ENCODE results near the gene ZNF428. TPM values are rescaled to one million over a fixed set of nuclear protein-coding genes. Genes with fewer than 3 reads are reported as not detected.

Gene ZNF428
- total and polyA plus RNA-seq, 2 experiments from 2014 or later, result 87.2 to 207 TPM

- Histone ChIP-seq H3K4me3 (no peak overlapping the region), H3K27me3 (no peaks in the 10 kb centered on the region), H3K9me3 (ENCODE audit: low read depth) (no peaks in the 10 kb centered on the region), H3K36me3 (peaks cover 4% of the 10 kb centered on the region), H3K27ac (no peak overlapping the region), H3K4me1 (ENCODE audit: low read depth) (no peaks in the 10 kb centered on the region)
- no peak for TF ChIP-seq CTCF (IDR thresholded peaks at IDR 0.05; ENCODE audit: low read depth, low read length)
- no peak for DNase-seq (ENCODE audit: low read depth in 1 of 2, low spot score in 1 of 2)
Observed at GRCh38 chr19:43572171-43572588, 47.2 kb downstream of the ZNF428 start.

GRCh38 chr19:43570174-43570791 lies 49.1 kb downstream of the ZNF428 start:
- no peaks in the 10 kb centered on the region for H3K27me3 ChIP-seq
- H3K4me1 ChIP-seq (ENCODE audit: low read depth), result no peaks in the 10 kb centered on the region
- H3K36me3 ChIP-seq, result peaks cover 4% of the 10 kb centered on the region
- no peak for TF ChIP-seq CTCF (IDR thresholded peaks at IDR 0.05; ENCODE audit: low read depth, low read length)
- no peak overlapping the region for H3K4me3 ChIP-seq
- H3K9me3 ChIP-seq (ENCODE audit: low read depth), result no peaks in the 10 kb centered on the region
- DNase-seq (ENCODE audit: low read depth in 1 of 2, low spot score in 1 of 2), result no peak
- H3K27ac ChIP-seq, result no peak overlapping the region

GRCh38 chr19:43569657-43570056 lies 49.8 kb downstream of the ZNF428 start:
- no peaks in the 10 kb centered on the region for H3K4me1 ChIP-seq (ENCODE audit: low read depth)
- no peaks in the 10 kb centered on the region for H3K9me3 ChIP-seq (ENCODE audit: low read depth)
- DNase-seq (ENCODE audit: low read depth in 1 of 2, low spot score in 1 of 2), result no peak
- H3K36me3 ChIP-seq, result peaks cover 4% of the 10 kb centered on the region
- H3K4me3 ChIP-seq, result no peak overlapping the region
- TF ChIP-seq CTCF (IDR thresholded peaks at IDR 0.05; ENCODE audit: low read depth, low read length), result no peak
- H3K27me3 ChIP-seq, result no peaks in the 10 kb centered on the region
- no peak overlapping the region for H3K27ac ChIP-seq

DNA sequence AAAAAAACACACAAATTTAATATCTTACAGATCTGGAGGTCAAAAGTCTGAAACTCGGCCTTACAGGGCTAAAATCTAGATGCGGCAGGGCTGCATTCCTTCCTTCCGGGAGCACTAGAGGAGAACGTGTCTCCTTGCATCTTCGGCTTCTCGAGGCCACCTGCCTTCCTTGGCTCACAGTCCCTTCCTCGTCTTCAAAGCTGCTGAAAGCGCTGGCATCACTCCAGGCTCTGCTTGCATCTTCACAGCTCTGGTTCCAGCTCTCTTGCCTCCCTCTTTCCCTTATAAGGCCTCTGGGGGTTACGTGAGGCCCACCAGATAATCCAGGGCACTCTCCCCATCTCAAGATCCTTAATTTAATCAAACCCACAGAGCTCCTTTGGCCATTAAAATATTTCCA lies 54.6 kb downstream of the ZNF428 start:
- DNase-seq (ENCODE audit: low read depth in 1 of 2, low spot score in 1 of 2), result no peak
- H3K9me3 ChIP-seq (ENCODE audit: low read depth), result no peaks in the 10 kb centered on the region
- no peak for TF ChIP-seq CTCF (IDR thresholded peaks at IDR 0.05; ENCODE audit: low read depth, low read length)
- H3K4me3 ChIP-seq, result no peak overlapping the region
- H3K27me3 ChIP-seq, result no peaks in the 10 kb centered on the region
- H3K36me3 ChIP-seq, result peaks cover 6% of the 10 kb centered on the region
- no peaks in the 10 kb centered on the region for H3K4me1 ChIP-seq (ENCODE audit: low read depth)
- H3K27ac ChIP-seq, result no peak overlapping the region

DNA sequence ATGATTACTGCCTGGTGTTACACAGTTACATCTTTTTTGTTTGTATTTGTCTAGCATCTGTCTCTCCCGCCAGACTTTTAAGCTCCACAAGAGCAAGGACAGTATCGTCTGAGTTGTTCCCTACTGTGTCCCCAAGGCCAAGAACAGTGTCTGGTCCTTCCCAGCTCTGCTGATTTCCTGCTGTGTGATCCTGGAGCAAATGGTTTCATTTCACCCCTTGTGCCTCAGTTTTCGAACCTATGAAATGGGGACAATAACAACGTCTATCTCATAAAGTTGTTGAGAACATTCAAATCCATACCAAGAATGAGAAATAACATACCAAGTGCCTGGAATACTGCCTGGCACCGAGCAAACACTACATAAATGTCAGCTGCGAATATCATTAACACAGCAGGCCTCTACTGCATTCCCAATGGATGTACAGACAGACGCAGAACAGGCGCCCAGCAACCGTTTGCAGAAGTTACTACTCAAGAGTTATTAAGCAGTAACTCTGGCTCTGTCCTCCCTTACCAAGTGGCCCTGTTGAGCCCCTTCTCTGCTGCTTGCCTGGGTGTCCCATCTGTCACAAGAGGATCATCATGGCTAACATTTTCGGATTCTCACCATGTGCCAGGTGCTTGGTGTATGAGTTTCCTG lies 55.5 kb downstream of the ZNF428 start:
- no peak for TF ChIP-seq CTCF (IDR thresholded peaks at IDR 0.05; ENCODE audit: low read depth, low read length)
- H3K36me3 ChIP-seq, result peaks cover 6% of the 10 kb centered on the region
- no peak overlapping the region for H3K27ac ChIP-seq
- DNase-seq (ENCODE audit: low read depth in 1 of 2, low spot score in 1 of 2), result no peak
- no peaks in the 10 kb centered on the region for H3K27me3 ChIP-seq
- no peaks in the 10 kb centered on the region for H3K4me1 ChIP-seq (ENCODE audit: low read depth)
- no peaks in the 10 kb centered on the region for H3K9me3 ChIP-seq (ENCODE audit: low read depth)
- H3K4me3 ChIP-seq, result no peak overlapping the region
